Mesenteric fat pad (tissue), 1 donor: ENCODE measurements around the gene NXNL2. TPM values are rescaled to one million over a fixed set of nuclear protein-coding genes. Genes with fewer than 3 reads are reported as not detected.

Experiments used
- DNase-seq: peaks from one replicate; pipeline ENCODE4 v3.0.0-alpha.2; 2020; ENCODE audit warnings: low spot score
- total RNA-seq: library from RNA; stranded (reverse); fragmentation: NEBNext Ultra II Directional; extraction: Animal tissue kit (Norgen Biotek cat#: 25700); gene quantifications from one replicate; pipeline ENCODE4 v1.2.1, GENCODE V29; 2021
- donor health status: DM: yes; HTN: yes; CAD: no.

The NXNL2 gene
- total RNA-seq, 1 donor from 2014 or later = not detected

GRCh38 chr9:88531920-88532698 is 2.9 kb upstream of the NXNL2 start:
- DNase-seq = no peak

GRCh38 chr9:88533951-88534455 is 975 bp upstream of the NXNL2 start:
- DNase-seq = no peak

- DNase-seq = no peak
These were observed 446 bp downstream of the NXNL2 start for GRCh38 chr9:88535226-88536022.

GRCh38 chr9:88536023-88536324 is 996 bp downstream of the NXNL2 start:
- DNase-seq = no peak

GRCh38 chr9:88536951-88537760 is 2.2 kb downstream of the NXNL2 start:
- DNase-seq = no peak

- no peak for DNase-seq
These were observed 2.7 kb downstream of the NXNL2 start for GRCh38 chr9:88537761-88538091.

GRCh38 chr9:88538311-88539085 is 3.5 kb downstream of the NXNL2 start:
- DNase-seq = no peak

- DNase-seq = no peak
These were observed 4.3 kb downstream of the NXNL2 start for GRCh38 chr9:88539246-88539645.

- no peak for DNase-seq
These were observed 5.3 kb downstream of the NXNL2 start for GRCh38 chr9:88540251-88540763.

- no peak for DNase-seq
These were observed 9.3 kb downstream of the NXNL2 start for GRCh38 chr9:88544245-88544644.

GRCh38 chr9:88551546-88552137 is 16.7 kb downstream of the NXNL2 start:
- DNase-seq = no peak

- DNase-seq = no peak
These were observed 18.4 kb downstream of the NXNL2 start for GRCh38 chr9:88553350-88553749.

GRCh38 chr9:88555268-88555980 is 20.4 kb downstream of the NXNL2 start:
- no peak for DNase-seq

- DNase-seq = no peak
These were observed 24.7 kb downstream of the NXNL2 start for GRCh38 chr9:88559661-88560060.

GRCh38 chr9:88567870-88568269 is 32.9 kb downstream of the NXNL2 start:
- no peak for DNase-seq

- no peak for DNase-seq
These were observed 36.4 kb downstream of the NXNL2 start for GRCh38 chr9:88571419-88571818.

- DNase-seq = no peak
These were observed 37.7 kb downstream of the NXNL2 start for GRCh38 chr9:88572684-88573083.

GRCh38 chr9:88574953-88575352 is 40.0 kb downstream of the NXNL2 start:
- DNase-seq = no peak

- DNase-seq = no peak
These were observed 42.5 kb downstream of the NXNL2 start for GRCh38 chr9:88577256-88578120.
